SK-N-DZ (cell line): Measurements from ENCODE around the gene SLC31A2. TPM values are rescaled to one million over a fixed set of nuclear protein-coding genes. Genes with fewer than 3 reads are reported as not detected.
"Not testable (repeated sequence)": the region's sequence is repeated elsewhere in the genome, so short reads cannot be mapped to it uniquely, and the experiment has no call there.

Experiments
- DNase-seq: peaks from one replicate; pipeline ENCODE4 v3.0.0-alpha.2; 2015; ENCODE audit warnings: low spot score
- polyA plus RNA-seq, 2 experiments: library from polyadenylated mRNA; depleted of rRNA; stranded (reverse); fragments of >200 nt; gene quantifications; 2 replicates each; pipeline ENCODE4 v1.2.3, GENCODE V29; 2014

SLC31A2 gene
- polyA plus RNA-seq (2014; cell fraction: cytosol; rRNA removed) = 4.8 and 6.2 TPM in 2 replicates
- polyA plus RNA-seq (2014; cell fraction: nucleus; rRNA removed) = 2.4 and 3.1 TPM in 2 replicates

GRCh38 chr9:113150670-113151611, at the start of gene SLC31A2:
Gene SLC31A2, plus strand, starts transcription at chr9:113151007. Its CDS starts 68 bp downstream, at chr9:113151075.
- peak; percentile 92 for DNase-seq

DNA sequence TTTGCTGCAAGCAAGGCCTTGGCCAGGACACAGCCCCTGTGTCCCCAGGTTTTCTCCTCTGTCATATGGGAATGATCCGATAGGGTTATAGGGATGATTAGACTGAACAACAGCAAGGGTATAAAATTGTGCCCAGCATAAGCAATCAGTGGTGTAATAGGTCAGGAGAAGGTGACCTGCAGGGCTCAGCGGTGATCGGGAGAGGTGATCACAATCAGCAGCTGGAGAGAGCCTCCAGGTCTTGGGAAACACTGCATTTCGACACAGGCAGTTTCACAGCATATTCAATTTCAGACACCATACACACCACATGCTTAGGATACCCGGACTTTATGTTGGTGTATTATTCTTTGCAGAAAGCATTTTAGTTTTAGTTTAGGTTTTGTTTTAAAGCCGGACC, 45.5 kb upstream of the SLC31A2 start:
- DNase-seq = not testable (repeated sequence)

GRCh38 chr9:113111065-113111951, 39.5 kb upstream of the SLC31A2 start:
- DNase-seq = peak; percentile 22

- DNase-seq = peak; percentile 26
Measured at GRCh38 chr9:113112706-113113510, 37.9 kb upstream of the SLC31A2 start.

DNA sequence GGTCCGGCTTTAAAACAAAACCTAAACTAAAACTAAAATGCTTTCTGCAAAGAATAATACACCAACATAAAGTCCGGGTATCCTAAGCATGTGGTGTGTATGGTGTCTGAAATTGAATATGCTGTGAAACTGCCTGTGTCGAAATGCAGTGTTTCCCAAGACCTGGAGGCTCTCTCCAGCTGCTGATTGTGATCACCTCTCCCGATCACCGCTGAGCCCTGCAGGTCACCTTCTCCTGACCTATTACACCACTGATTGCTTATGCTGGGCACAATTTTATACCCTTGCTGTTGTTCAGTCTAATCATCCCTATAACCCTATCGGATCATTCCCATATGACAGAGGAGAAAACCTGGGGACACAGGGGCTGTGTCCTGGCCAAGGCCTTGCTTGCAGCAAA, 32.0 kb upstream of the SLC31A2 start:
- not testable (repeated sequence) for DNase-seq

GRCh38 chr9:113125386-113126035, 25.3 kb upstream of the SLC31A2 start:
- no peak for DNase-seq

GRCh38 chr9:113129466-113129865, 21.3 kb upstream of the SLC31A2 start:
- no peak for DNase-seq

GRCh38 chr9:113129884-113130283, 20.9 kb upstream of the SLC31A2 start:
- no peak for DNase-seq

DNA sequence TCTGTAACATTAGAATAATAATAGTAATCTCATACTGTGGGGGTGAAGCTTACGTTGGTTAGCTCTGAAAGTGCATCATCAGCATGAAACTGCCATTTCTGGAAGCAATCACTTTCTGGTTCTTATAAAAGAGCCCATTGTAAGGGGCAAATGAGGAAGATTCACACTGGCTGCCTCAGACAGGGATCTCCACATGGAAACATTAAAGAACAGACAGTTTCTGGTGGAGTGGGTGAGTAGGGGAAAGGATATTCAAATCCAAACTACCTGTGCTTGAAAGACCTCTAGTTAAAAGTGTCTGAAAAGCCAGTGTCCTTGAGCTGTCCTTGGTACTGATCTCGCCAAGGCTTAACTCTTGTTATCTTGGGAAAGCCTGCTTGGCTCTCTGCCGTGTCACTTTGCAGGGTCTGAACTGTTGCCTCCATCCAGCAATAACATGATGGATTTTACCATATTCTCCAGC, 19.1 kb upstream of the SLC31A2 start:
- DNase-seq = no peak

- DNase-seq = no peak
Measured at GRCh38 chr9:113137196-113138168, 13.3 kb upstream of the SLC31A2 start.

DNA sequence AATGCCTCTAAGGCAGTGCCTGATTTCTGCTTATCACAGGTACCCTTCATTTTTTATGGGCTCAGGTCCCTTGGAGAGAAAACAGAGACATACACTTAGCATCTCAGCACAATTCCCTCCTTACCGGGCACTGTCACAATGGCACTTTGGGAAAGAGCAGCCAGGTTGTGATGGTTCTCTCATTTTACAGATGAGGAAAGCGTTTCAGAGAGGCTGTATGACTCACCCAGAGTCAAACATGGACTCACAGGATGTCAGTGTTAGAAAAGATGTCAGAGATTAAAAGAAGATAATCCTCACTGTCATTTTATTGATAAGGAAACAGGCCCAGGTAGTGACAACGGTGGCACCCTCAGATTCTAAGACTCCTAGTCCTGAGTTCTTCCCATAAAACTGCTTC, 12.0 kb upstream of the SLC31A2 start:
- no peak for DNase-seq

DNA sequence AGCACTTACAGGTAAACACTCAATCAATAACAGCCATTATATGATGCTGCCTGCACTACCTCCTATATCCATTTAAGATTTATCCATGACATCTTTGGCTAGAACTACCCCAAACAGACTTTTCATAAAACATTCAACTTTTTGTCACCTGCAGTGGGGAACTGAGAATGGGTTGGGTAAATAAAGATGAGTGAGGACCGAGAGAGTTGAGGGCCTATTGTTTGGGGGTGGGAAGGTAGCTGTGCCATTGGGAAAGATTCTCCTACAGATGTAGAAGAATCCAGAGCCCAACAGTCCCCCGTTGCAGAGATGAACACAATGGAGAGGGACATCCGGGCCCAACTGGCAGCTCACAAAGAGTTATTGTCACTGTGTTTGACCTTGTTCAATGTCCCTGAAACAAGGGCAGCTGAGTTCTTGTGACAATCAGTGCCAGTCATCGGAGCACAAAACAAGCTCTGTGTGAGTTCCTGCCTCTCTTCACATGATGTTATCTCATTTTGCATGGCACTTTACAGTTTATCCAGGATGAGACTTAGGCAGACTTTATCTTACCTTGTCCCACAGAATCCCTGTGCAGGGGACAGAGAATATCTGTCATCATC, 11.5 kb upstream of the SLC31A2 start:
- no peak for DNase-seq

GRCh38 chr9:113139953-113140352, 10.9 kb upstream of the SLC31A2 start:
- DNase-seq = no peak

GRCh38 chr9:113140896-113141295, 9.9 kb upstream of the SLC31A2 start:
- DNase-seq = not testable (repeated sequence)

GRCh38 chr9:113143432-113144227, 7.2 kb upstream of the SLC31A2 start:
- no peak for DNase-seq

- DNase-seq = no peak
Measured at GRCh38 chr9:113148372-113148705, 2.5 kb upstream of the SLC31A2 start.

DNA sequence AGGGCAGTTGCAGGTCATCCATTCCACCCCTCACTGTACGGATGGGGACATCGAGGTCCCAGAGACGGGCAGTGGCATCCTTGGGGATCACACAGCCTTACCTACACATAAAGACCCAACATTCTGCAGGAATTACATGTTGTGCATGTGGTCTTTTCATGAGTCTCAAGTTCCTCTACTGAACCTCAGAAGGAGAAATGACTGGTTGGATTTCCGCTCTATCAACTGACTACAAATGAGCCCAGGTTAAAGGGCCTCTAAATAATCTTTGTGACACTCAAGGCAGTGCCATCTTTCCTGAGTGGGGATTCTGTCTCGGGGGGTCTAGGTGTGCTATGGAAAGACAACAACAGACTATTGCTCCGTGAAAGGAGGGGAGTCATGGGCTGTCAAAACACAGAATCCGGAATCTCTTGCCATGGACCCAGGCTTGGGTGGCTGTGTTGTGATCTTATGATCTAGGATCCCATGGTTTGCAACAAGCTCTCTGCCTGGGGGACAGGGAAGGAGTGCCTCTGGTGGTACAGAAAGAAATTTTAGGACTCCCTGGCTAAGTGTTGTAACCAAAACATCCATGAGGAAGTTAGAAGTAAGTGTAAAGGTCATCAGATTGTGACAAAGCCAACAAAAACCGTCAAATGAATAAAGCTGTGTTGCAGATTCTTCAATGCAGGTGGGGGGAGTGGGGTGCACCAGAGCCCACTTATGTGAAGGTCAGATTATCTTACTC, 1.9 kb upstream of the SLC31A2 start:
- no peak for DNase-seq
